A549 (cell line): ENCODE data around the gene LRP5. TPM values are rescaled to one million over a fixed set of nuclear protein-coding genes. Genes with fewer than 3 reads are reported as not detected.
A peak's percentile ranks its signal among the peaks of the same experiment; 100 is the strongest.

Experiments
- ATAC-seq, 2 experiments: fragments of 200-7000 bp in 1 of 2; fragments of >200 bp in 1 of 2; cut with Nextera tagmentation in 1 of 2; cut with Tn5 transposase in 1 of 2; 3 replicates each; pipeline versions ENCODE4 v1.8.0 to v1.9.1; 2018 to 2020; ENCODE audit warnings: mild to moderate bottlenecking in 1 of 2, moderate library complexity in 1 of 2
- CTCF ChIA-PET: fragments of 300-600 bp; sonication (Branson Sonifier 250); formaldehyde crosslinking; extraction: SDS; loops from one replicate; lab custom pipeline; 2021; ENCODE audit warnings: antibody characterized with exemption, inconsistent platforms; lab: Yijun Ruan, JAX
- POLR2A ChIA-PET: fragments of 350-600 bp; formaldehyde crosslinking; extraction: SDS; loops from one replicate; lab custom pipeline; 2021; ENCODE audit warnings: antibody characterized with exemption, inconsistent platforms; lab: Yijun Ruan, JAX
- DNase-seq, 2 experiments: peaks; one replicate each; pipeline versions ENCODE4 v3.0.0 to v3.0.0-alpha.2; 2011 to 2016; ENCODE audit warnings: low read depth in 1 of 2, low spot score in 1 of 2
- FAIRE-seq: peaks from 2 replicates; lab custom pipeline; 2011; peaks lifted over from hg19 to GRCh38; lab: Jason Lieb, UNC
- H3K27ac ChIP-seq, 2 experiments: fragments of >200 bp; sonication (Bioruptor Twin); formaldehyde crosslinking; 3 replicates each; pipeline ENCODE4 v1.5.1; 2016 to 2017
- H3K4me1 ChIP-seq: fragments of >200 bp; sonication (Bioruptor Twin); formaldehyde crosslinking; 3 replicates; pipeline ENCODE4 v1.6.1; 2016
- H3K4me2 ChIP-seq: fragments of >200 bp; sonication (Bioruptor Twin); formaldehyde crosslinking; 3 replicates; pipeline ENCODE4 v1.6.1; 2016
- H3K4me3 ChIP-seq: fragments of >200 bp; sonication (Bioruptor Twin); formaldehyde crosslinking; 3 replicates; pipeline ENCODE4 v1.5.1; 2016
- H3K9me3 ChIP-seq: fragments of >200 bp; sonication (Bioruptor Twin); formaldehyde crosslinking; 3 replicates; pipeline ENCODE4 v1.6.1; 2016
- BHLHE40 ChIP-seq: IDR thresholded peaks from 2 replicates; pipeline ENCODE4 v1.6.1; 2012; ENCODE audit warnings: low read depth, low read length, inconsistent platforms
- CHD4 ChIP-seq: fragments of 200-600 bp; sonication (generic); IDR thresholded peaks from 2 replicates; pipeline ENCODE4 v1.6.1; 2016; ENCODE audit warnings: antibody characterized with exemption, mild to moderate bottlenecking, borderline replicate concordance
- CTCF ChIP-seq: fragments of >200 bp; sonication (Bioruptor Twin); formaldehyde crosslinking; IDR thresholded peaks from 3 replicates; pipeline ENCODE4 v1.5.1; 2016
- EHF ChIP-seq: fragments of 250-450 bp; sonication (Bioruptor Pico); IDR thresholded peaks from 2 replicates; pipeline ENCODE4 v1.5.0; 2020; ENCODE audit warnings: mild to moderate bottlenecking
- EHMT2 ChIP-seq: fragments of 200-600 bp; sonication (generic); IDR thresholded peaks from 2 replicates; pipeline ENCODE4 v1.6.1; 2016; ENCODE audit warnings: antibody characterized with exemption, low read depth, mild to moderate bottlenecking, moderate library complexity
- FOSL2 ChIP-seq, 2 experiments: fragments of 450-650 bp in 1 of 2; fragments of >200 bp in 1 of 2; sonication (Bioruptor Twin) in 1 of 2; formaldehyde crosslinking; IDR thresholded peaks; 2 replicates each; pipeline versions ENCODE4 v1.5.0 to v1.6.1; 2016 to 2020; ENCODE audit warnings: mild to moderate bottlenecking in 1 of 2, moderate library complexity in 1 of 2
- FOXS1 ChIP-seq: fragments of 250-450 bp; sonication (Bioruptor Pico); IDR thresholded peaks from 2 replicates; pipeline ENCODE4 v1.5.0; 2020; ENCODE audit warnings: mild to moderate bottlenecking, moderate library complexity
- GATA3 ChIP-seq: IDR thresholded peaks from 2 replicates; pipeline ENCODE4 v1.6.1; 2012; ENCODE audit warnings: borderline replicate concordance
- HMGXB4 ChIP-seq: fragments of 250-450 bp; sonication (Bioruptor Pico); IDR thresholded peaks from 2 replicates; pipeline ENCODE4 v1.5.0; 2021; ENCODE audit warnings: mild to moderate bottlenecking, moderate library complexity, borderline replicate concordance
- HOXB5 ChIP-seq: fragments of 250-450 bp; sonication (Bioruptor Pico); IDR thresholded peaks from 2 replicates; pipeline ENCODE4 v1.5.0; 2020; ENCODE audit warnings: mild to moderate bottlenecking, moderate library complexity
- JUN ChIP-seq, 2 experiments: fragments of >200 bp; sonication (Bioruptor Twin); formaldehyde crosslinking; IDR thresholded peaks; 2 replicates in 1 of 2; 3 replicates in 1 of 2; pipeline ENCODE4 v1.6.1; 2016 to 2017
- KDM1A ChIP-seq: fragments of 200-600 bp; sonication (generic); IDR thresholded peaks from 2 replicates; pipeline ENCODE4 v1.6.1; 2016; ENCODE audit warnings: low read depth, mild to moderate bottlenecking
- KDM5A ChIP-seq: fragments of 200-600 bp; sonication (generic); IDR thresholded peaks from 2 replicates; pipeline ENCODE4 v1.6.1; 2016; ENCODE audit warnings: antibody characterized with exemption, mild to moderate bottlenecking
- MAX ChIP-seq: IDR thresholded peaks from 2 replicates; pipeline ENCODE4 v1.6.1; 2012
- PHF8 ChIP-seq: fragments of 200-600 bp; sonication (generic); IDR thresholded peaks from 2 replicates; pipeline ENCODE4 v1.6.1; 2016; ENCODE audit warnings: low read depth, mild to moderate bottlenecking, antibody characterized with exemption, moderate library complexity, borderline replicate concordance
- POLR2A ChIP-seq: IDR thresholded peaks from 2 replicates; pipeline ENCODE4 v1.6.1; 2012; ENCODE audit warnings: mild to moderate bottlenecking, low read length
- RAD21 ChIP-seq, 2 experiments: fragments of >200 bp in 1 of 2; sonication (Bioruptor Twin) in 1 of 2; formaldehyde crosslinking in 1 of 2; IDR thresholded peaks in 1 of 2; conservative IDR thresholded peaks in 1 of 2; 2 replicates in 1 of 2; 3 replicates in 1 of 2; pipeline ENCODE4 v1.6.1; 2012 to 2018; ENCODE audit warnings: inconsistent platforms in 1 of 2
- SREBF2 ChIP-seq: fragments of 450-650 bp; IDR thresholded peaks from 2 replicates; pipeline ENCODE4 v1.6.1; 2014; ENCODE audit warnings: mild to moderate bottlenecking, moderate library complexity
- TP53 ChIP-seq: fragments of 250-450 bp; sonication (Bioruptor Pico); IDR thresholded peaks from 2 replicates; pipeline ENCODE4 v1.5.0; 2021; ENCODE audit warnings: mild to moderate bottlenecking, moderate library complexity
- ZFP36 ChIP-seq: fragments of 450-650 bp; IDR thresholded peaks from 2 replicates; pipeline ENCODE4 v1.6.1; 2014; ENCODE audit warnings: borderline replicate concordance; ENCODE audit not compliant: partially characterized antibody
- ZNF302 ChIP-seq: fragments of 250-450 bp; sonication (Bioruptor Pico); IDR thresholded peaks from 2 replicates; pipeline ENCODE4 v1.9.0; 2021; ENCODE audit warnings: inconsistent platforms, mild to moderate bottlenecking, moderate library complexity
- WGBS: methylation state at CpG from one replicate; pipeline ENCODE4 v1.1.6; 2017; ENCODE audit errors: missing lambda C conversion rate; 5-methylcytosine and 5-hydroxymethylcytosine counted together
- polyA minus RNA-seq: library from RNA; depleted of rRNA, polyadenylated mRNA; stranded (reverse); fragments of >200 nt; gene quantifications from 2 replicates; pipeline ENCODE4 v1.2.3, GENCODE V29; 2011; rRNA and poly(A)+ RNA removed
- polyA plus RNA-seq, 4 experiments: library from polyadenylated mRNA; depleted of rRNA in 3 of 4; stranded (reverse); fragments of >200 nt; fragmentation: RNase III in 1 of 4; extraction: RNeasy Plus Mini Kit Qiagen cat#74134 plus additional on column Dnase treatment in 1 of 4; gene quantifications; 2 replicates in 3 of 4; 3 replicates in 1 of 4; pipeline ENCODE4 v1.2.3, GENCODE V29; 2011 to 2017
- TF ChIP-seq, protein P1 (sequence below): fragments of >200 bp; sonication (Bioruptor Twin); formaldehyde crosslinking; IDR thresholded peaks from 3 replicates; pipeline ENCODE4 v1.6.1; 2016

Gene LRP5
- polyA plus RNA-seq (2011; rRNA removed) (10.9 and 15.9 TPM in 2 replicates), polyA plus RNA-seq (2017; fragmentation: RNase III; extraction: RNeasy Plus Mini Kit Qiagen cat#74134 plus additional on column Dnase treatment) (29.5 to 34.6 TPM (median 32.3 TPM) in 3 replicates), polyA minus RNA-seq (24.8 and 32.0 TPM in 2 replicates)
- polyA plus RNA-seq (2012; cell fraction: cytosol; rRNA removed) = 23.6 and 30.4 TPM in 2 replicates
- 58.4 and 70.6 TPM in 2 replicates for polyA plus RNA-seq (2012; cell fraction: nucleus; rRNA removed)

- ATAC-seq = peak in 1 of 2 experiments; percentile 22; a peak in 3 of 6 replicates
- WGBS = 45% methylated on average over 7 of the region's 85 CpGs
- ChIA-PET CTCF (interaction anchor here (1.0 to 6.9 kb wide), 3 partner anchors 8 to 71 kb away, joined by 3 to 75 read pairs (median 11); no protein-coding TSS in a partner anchor), POLR2A (no interaction called here)
- H3K27ac ChIP-seq = peak within 1 kb of the TSS; percentile 90 to 99
- no peak for FAIRE-seq
- H3K4me1 ChIP-seq = peaks cover 32% of the 10 kb centered on the region
- H3K4me3 ChIP-seq = peak within 1 kb of the TSS; percentile 91
- no peak for DNase-seq
- peak within 1 kb of the TSS; percentile 94 for H3K4me2 ChIP-seq
- no peak for TF ChIP-seq CHD4
- TF ChIP-seq, protein P1, sequence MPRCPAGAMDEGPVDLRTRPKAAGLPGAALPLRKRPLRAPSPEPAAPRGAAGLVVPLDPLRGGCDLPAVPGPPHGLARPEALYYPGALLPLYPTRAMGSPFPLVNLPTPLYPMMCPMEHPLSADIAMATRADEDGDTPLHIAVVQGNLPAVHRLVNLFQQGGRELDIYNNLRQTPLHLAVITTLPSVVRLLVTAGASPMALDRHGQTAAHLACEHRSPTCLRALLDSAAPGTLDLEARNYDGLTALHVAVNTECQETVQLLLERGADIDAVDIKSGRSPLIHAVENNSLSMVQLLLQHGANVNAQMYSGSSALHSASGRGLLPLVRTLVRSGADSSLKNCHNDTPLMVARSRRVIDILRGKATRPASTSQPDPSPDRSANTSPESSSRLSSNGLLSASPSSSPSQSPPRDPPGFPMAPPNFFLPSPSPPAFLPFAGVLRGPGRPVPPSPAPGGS = no peak
- TF ChIP-seq KDM1A = no peak
- peak; percentile 8; the same call in 1 of the 3 replicates for TF ChIP-seq CTCF
- no peak for TF ChIP-seq GATA3
- TF ChIP-seq JUN (IDR thresholded peaks at IDR 0.05) = peak in 1 of 2 experiments; percentile 18; a peak in 1 of 5 replicates
- TF ChIP-seq BHLHE40 = no peak
- no peak for TF ChIP-seq HOXB5
- TF ChIP-seq RAD21 (conservative IDR thresholded peaks at IDR 0.05 in 1 of 2, IDR thresholded peaks at IDR 0.05 in 1 of 2) = no peak
- TF ChIP-seq ZNF302 (CRISPR knock-in tag) = no peak
- peak; percentile 25; the same call in 1 of the 2 replicates for TF ChIP-seq POLR2A
- no peaks in the 10 kb centered on the region for H3K9me3 ChIP-seq
Observed at GRCh38 chr11:68312117-68312779, at the start of gene LRP5. Gene LRP5, plus strand, starts transcription at chr11:68312591. Its CDS starts 124 bp downstream, at chr11:68312715.

DNA sequence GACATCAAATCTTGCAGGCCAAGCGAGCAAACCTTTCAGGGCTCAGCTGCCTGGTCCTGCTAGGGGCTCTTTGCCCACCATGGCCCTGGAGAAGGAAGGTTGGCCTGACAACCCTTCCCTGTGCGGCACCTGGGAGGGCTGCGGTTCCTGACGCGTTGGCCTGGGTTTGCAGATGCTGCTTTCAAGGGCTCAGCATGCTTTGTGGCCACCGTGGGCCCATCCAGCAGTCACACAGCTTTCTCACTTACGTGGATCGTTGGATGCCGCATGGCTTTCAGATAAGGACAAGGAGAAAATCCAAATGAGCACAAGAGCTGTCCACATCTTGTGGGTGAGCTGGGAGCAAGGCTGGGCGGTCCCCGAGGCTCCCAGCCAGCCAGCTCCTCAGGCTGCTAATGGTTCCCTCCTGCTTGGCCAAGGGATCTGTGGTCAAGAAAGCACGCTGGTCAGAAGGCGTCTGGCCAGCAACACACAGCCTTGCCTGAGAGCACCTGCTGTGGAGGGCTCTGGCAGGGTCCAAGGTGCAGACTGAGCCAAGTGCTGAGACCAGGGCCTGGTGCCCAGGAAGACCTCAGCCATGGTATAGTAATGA, 48.9 kb upstream of the LRP5 start:
- Histone ChIP-seq H3K4me3 (no peak overlapping the region), H3K4me2 (no peak overlapping the region), H3K9me3 (no peaks in the 10 kb centered on the region), H3K27ac (no peak overlapping the region), H3K4me1 (no peaks in the 10 kb centered on the region)
- ATAC-seq (no peak), FAIRE-seq (no peak), DNase-seq (no peak)
- TF ChIP-seq BHLHE40 = no peak
- TF ChIP-seq CHD4 = no peak
- ChIA-PET CTCF (interaction anchor here (0.6 to 1.0 kb wide), 4 partner anchors 12 to 65 kb away, joined by 3 to 5 read pairs (median 4); no protein-coding TSS in a partner anchor), POLR2A (no interaction called here)
- 98% methylated on average over 7 of the region's 13 CpGs for WGBS

- H3K4me2 ChIP-seq = no peak overlapping the region
- DNase-seq = no peak
- no peak for TF ChIP-seq EHF (CRISPR knock-in tag)
- no peak for TF ChIP-seq FOXS1
- no peak for TF ChIP-seq TP53 (CRISPR knock-in tag)
- no peak for TF ChIP-seq PHF8
- TF ChIP-seq SREBF2 = no peak
- TF ChIP-seq KDM5A = no peak
- TF ChIP-seq EHMT2 = no peak
- no peak for TF ChIP-seq FOSL2 (IDR thresholded peaks at IDR 0.05)
- no peak for TF ChIP-seq FOSL2 (CRISPR knock-in tag; IDR thresholded peaks at IDR 0.05)
- TF ChIP-seq, protein P1 = no peak
- no peak for TF ChIP-seq KDM1A
- TF ChIP-seq ZFP36 = no peak
- no peak for TF ChIP-seq ZNF302 (CRISPR knock-in tag)
- no peak for TF ChIP-seq MAX
- TF ChIP-seq HMGXB4 = no peak
- TF ChIP-seq, all 56 proteins: peak for 0
- Histone ChIP-seq H3K4me1 (peaks cover under 1% of the 10 kb centered on the region; the same call in 1 of the 3 replicates), H3K27ac (no peak overlapping the region), H3K9me3 (no peaks in the 10 kb centered on the region), H3K4me3 (no peak overlapping the region)
- ATAC-seq (no peak), FAIRE-seq (no peak)
- ChIA-PET CTCF (no interaction called here), POLR2A (no interaction called here)
- WGBS = 94% methylated on average over 1 of the region's 1 CpG
Observed at GRCh38 chr11:68264244-68264643, 48.1 kb upstream of the LRP5 start.
